HG02885 (cell line): ENCODE results near the gene NFAT5.

Experiments
- ATAC-seq: cut with Tn5 transposase; IDR thresholded peaks from one replicate; pipeline ENCODE4 v1.9.1; 2021; ENCODE audit warnings: mild to moderate bottlenecking; ENCODE audit not compliant: unreplicated experiment, poor library complexity

NFAT5 gene

DNA sequence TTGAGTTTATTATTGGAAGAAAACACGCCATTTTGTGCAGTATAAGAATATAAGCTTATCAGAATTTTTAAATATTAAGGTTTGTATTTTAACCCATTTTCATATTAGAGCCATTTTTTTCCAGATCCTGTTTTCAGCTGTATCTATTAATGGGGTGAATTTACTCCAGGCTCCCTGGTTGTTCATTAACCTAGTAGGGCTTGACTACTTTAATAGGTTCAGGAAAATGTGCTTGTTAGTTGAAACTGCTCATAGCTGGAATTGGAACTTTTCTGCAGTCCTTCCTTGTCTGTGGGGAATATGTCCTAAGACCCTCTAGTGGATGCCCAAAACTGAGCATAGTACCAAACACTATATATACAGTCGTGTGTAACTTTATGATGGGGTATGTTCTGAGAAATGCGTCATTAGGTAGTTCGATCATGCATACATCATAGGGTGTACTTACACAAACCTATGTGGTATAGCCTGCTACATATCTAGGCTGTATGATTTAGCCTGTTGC, 28.0 kb downstream of the NFAT5 start:
- no peak for ATAC-seq

DNA sequence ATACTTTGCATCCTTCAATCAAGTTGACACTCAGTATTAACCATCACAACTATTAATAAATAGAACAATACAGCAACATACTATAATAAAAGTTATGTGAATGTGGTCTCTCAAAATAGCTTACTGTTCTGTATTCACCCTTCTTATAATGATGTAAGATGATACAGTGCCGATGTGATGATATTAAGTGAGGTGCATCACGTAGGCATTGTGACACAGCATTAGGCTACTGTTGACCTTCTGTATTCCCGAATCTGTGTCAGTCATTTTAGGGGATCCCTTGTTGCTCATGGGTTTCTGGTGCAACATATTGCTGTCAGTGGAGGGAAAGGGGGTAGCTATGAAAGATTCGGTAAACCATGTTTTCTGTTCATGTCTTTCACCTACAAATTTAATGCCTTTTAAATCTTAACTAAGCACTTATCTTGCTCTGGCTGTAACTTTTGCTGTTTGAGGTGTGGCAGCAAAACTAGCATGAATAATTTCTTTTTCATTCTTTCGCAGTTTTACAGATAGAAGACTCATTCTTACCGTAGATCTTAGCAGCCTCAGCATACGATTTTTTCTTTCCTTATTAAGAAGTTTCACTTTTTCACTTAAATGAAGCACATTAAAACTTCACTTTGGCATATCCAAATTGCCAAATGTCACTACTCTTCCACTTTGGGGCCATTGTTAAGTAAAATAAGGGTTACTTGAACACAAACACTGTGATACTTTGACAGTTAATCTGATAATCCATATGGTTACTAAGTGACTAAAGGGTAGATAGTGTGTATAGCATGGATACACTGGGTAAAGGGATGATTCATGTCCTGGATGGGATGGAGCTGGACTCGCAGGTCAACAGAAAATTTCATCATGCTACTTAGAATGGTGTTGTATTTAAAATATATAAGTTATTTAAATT, 29.6 kb downstream of the NFAT5 start:
- no peak for ATAC-seq

DNA sequence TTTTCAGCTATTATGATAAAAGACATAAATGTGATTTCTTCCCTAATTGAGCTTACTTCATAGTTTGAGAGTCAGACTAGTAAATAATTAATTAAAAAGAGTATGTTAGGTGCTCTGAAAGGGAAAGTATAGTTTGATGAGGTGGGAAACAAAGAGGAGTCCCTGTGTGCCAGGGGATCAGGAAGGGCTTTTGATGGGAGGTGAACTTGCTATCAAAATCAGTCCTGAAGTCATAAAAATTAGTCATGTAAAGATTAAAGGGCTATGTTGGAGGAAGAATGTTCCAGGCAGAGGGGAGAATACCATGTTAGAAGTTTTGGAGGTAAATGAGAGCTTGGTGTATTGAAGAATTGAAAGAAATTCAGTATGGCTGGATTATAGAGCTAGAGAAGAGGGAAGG, 31.0 kb downstream of the NFAT5 start:
- ATAC-seq, result no peak

DNA sequence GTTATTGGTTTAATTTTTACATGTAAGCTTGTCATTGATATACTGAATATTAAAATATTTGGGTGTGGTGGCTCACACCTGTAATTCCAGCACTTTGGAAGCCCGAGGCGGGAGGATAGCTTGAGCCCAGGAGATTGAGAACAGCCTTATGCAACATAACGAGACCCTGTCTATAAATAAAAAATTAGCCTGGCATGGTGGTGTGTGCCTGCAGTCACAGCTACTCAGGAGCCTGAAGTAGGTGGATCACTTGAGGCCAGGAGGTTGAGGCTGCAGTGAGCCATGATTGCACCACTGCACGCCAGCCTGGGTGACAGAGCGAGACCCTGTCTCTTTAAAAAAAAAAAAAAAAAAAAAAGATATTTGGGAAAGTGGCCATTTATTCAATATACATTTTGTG, 32.3 kb downstream of the NFAT5 start:
- no peak for ATAC-seq

DNA sequence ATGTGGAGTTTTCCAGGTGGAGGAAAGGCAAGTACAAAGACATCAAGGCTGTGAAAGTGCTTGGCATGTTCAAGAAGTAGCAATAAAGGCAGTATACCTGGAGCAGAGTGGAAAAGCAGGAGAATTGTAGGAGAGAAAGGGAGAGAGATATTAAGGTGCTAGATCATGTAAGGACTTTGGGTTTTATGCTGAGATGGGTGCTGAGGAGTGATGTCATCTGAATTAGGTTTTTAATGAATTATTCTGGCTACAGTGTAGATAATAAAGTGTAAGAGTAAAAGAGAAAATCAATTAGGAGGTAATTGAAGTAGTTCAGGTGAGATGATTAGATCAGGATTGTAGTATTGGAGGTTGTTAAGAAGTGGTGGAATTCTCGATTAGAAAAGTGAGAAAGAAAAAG, 34.0 kb downstream of the NFAT5 start:
- no peak for ATAC-seq

DNA sequence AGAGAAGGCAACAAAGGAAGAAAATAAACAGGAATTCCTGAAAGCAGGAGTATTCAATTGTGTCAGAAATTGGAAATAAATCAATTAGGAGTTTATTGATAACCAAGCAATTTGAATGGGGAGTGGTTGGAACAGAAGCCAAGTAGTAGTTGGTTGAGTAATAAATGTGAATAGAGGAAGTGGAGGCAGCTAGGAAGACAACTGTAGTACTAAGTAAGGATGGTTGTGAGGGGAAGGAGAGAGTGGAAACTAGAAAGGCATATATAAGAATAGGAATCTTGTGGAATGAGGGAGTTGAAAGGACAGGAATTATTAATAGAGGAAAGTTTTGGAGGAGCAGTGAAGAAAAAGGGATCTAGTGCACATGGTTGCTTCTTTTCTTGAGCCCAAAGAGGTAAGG, 34.4 kb downstream of the NFAT5 start:
- ATAC-seq, result no peak

DNA sequence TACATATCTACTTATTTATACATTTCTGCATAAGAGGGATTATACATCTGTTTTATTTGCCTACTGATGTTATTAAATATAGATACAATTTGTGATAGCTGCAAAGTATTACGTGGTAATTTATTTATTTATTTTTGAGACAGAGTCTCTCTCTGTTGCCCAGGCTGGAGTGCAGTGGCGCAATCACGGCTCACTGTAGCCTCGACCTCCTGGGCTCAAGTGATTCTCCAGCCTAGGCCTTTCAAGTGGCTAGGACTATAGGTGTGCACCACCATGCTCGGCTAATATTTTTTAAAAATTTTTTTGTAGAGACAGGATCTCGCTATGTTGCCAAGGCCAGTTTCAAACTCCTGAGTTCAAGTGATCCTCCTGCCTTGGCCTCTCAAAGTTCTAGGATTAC, 35.5 kb downstream of the NFAT5 start:
- ATAC-seq, result no peak

DNA sequence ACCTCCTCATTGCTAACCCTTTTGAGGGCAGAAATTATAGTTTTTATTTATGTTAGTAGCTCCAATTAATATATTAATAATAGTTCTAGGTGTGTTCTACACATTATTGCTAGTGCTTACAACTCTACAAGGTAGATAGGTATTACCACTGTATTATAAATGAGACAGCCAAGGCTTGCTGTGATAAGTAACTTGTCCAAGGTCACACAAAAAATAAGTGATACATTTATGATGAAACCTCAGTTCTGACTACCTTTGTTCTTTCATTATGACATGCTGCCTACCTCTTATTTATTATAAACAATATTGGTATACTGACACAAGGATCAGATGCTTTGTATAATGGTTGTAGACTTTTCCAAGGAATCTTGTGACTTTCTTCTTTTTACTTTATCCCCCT, 41.2 kb downstream of the NFAT5 start:
- no peak for ATAC-seq

DNA sequence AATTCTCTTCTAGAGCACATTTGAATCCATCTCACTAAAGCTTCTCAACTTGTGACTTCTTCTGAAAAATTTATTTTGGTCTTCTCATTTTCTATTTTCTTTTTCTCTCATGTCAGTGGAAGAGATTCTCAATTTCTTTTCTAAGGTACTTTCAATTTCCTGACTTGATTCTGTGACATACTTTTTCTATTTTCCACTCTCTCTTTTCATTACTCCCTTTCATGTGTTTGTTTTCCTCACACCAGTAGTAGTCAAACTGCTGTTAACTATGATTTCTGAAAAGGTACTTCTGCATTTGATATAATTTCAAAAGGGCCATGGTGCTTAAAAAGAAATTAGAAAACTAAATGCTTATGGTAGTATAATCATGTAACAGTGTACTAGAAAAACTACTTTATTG, 41.9 kb downstream of the NFAT5 start:
- ATAC-seq, result no peak

DNA sequence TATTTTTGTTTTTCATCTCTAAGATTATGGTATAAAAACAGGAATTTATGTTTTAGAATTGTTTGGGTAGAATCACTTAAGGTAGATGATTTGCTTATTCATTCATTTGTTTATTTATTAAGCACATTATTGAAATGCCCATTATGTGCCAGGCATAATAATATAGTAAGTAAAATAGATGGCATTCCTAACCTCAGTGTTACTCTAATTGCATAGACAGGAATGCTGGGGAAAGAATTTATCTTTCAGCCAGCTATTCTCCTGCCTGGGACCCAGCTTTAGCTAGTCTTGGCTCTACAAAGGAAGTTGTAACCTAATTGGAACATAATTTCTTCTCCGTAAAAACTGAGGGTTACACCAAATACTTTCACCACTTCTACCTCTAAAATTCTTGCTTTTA, 44.6 kb downstream of the NFAT5 start:
- no peak for ATAC-seq

DNA sequence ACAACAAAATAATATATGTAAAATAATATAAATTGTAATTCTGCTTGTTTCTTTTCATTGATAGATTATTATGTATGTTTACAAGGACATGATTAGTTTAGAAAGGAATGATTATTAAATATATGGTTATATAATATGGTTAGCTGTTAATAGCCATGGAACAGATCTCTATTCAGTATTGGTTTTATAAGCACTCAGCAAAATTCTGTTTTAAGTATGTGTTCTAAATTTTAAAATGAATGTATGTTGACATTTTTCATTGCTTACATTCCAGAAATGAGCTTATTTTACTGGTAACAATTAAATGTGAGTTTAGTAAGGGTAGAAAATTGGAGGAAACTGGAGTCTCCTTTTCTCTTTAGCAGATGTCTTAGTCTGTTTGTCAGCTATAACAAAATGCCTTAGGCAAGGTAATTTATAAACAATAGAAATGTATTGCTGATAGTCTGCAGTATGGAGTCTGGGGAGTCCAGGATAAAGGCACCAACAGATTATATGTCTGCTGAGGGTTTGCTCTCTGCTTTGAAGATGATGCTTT, 45.4 kb downstream of the NFAT5 start:
- ATAC-seq, result no peak

DNA sequence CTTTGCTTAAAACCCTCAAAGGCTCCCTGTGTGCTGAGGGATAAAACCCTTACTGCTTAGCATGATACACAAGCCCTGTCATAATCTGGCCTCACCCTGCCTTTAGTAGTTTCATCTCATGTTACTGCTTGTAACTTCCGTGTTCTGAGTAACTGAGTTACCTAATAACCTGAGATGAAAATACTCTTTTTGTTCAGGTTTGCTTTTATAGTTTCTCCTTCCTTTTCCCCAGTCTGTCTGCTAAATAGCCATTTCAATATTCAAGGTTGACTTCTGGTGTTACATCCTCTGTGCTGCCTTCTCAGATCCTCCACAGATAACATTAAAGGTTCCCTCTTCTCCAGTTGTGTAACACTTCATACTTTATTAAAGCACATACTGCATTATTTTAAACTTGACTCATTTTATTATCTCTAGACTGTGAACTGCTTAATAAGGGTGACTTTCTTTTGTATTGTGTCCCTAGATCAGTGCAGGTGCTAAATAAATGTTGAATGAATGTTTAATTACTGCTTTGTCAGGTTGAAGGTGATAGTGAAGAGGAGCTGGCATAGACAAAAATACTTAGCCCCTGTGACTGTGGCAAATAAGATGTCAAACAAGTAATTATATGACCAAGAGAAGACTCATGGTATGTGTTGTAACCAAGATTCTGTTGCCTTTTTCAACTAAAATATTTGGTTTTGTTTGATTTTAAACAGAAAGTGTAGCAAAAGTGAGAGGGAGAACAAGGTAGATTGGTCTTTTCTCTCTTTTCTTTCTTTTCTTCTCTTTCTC, 47.8 kb downstream of the NFAT5 start:
- no peak for ATAC-seq

DNA sequence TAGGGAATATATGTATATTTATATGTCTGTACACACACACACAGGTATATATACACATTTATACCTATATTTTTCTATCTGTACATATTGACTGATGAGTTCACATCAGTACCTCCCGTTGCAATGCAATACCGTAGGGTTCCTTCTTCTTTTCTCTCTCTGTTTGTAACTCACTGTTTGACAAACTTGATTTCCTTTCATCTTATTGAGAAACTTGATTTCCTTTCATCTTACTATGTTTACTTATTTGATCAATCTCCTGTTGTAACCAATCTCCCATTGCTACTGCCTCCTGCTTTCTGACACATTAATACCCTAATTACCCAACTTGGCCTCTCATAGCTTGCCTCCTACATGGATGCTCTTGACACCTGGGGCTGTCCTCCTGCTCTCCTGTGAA, 49.8 kb downstream of the NFAT5 start:
- no peak for ATAC-seq

DNA sequence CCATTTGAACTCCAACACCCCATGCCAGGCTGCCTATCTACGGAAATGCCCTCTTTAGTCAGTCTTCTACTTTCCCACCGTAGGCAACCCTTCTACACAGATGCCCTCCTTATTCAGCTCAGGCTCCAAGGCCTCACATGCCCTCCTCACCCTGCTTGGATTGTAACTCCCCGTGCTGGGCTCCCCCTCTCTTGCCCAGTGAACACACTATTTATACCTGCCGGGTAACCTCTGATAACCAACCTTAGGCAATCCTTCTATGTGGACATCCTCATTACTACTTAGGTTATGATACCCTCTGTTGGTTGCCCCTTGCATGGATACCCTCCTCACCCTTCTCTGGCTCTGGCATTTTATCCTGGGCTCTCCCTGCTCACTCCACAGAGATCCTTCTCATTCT, 50.3 kb downstream of the NFAT5 start:
- no peak for ATAC-seq

DNA sequence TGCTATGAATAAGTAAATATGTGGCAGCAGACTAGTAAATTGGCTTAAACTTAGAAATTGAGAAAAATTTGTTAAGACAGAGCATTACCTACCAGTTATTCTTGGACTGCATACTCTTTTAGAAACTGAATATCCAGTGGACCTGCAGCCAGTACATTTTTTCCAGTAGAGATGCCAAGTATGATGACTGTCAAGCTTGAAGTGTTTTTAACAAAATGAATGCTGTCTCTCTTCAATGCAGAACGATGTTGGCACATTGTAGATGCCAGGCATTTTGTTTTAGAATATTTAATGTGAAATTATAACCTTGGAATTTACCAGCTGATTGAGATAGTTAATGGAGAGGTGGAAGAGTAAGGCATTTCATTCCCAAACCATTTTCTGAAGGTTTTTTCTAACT, 52.5 kb downstream of the NFAT5 start:
- no peak for ATAC-seq

DNA sequence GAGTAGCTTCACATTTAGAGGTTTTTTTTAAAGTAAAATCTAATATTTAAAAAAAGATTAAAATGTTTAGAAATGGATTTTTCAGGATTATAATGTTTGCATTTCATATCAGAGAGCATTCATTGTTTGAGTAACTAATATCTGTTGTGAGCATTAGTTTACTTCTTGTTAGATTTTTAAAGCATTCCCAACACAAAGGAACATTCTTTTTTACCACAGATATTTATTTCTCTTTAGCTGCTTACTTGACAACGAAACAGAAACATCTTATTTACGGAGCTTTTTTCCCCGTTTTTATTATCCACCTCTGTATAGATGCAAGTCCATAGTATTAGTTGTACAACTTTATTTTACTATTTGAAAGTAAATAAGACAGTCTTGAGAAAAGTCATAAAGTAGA, 53.0 kb downstream of the NFAT5 start:
- no peak for ATAC-seq

DNA sequence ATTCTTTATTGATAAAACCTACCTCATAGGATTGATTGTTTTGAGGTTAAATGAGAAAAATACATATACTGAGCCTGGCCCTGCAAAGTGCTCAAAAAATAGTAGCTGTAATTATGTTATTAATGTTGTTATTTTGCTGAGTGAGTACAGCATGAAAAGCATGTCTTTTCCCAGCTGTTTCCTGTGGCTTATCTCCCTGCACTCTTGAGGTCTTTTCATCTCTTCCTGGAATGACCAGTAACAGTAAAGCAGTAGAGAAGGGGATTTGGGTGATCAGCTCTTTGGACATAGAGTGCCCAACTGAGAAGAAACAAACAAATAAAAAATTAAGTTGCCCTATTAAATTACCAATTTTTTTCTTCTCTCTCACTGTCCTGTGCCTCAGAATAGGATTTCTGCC, 53.7 kb downstream of the NFAT5 start:
- no peak for ATAC-seq

DNA sequence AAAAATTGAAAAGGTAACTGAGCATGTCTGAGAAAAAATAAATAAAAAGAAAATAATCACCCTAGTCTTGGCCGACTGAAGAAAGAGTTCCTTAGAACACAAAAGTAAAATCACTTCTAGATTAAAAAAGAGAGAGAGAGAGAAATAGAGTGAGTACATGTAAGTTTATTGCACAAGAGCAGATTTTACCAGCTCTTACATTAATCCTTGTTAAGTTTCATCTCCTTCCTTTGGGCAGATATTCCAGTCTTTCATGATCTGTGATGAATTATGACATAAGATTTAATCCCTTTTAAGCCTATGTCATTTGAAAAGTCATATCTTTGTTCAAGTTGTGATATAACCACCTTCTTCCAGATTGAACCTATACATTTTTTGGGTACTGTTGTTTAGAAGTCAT, 54.8 kb downstream of the NFAT5 start:
- no peak for ATAC-seq

DNA sequence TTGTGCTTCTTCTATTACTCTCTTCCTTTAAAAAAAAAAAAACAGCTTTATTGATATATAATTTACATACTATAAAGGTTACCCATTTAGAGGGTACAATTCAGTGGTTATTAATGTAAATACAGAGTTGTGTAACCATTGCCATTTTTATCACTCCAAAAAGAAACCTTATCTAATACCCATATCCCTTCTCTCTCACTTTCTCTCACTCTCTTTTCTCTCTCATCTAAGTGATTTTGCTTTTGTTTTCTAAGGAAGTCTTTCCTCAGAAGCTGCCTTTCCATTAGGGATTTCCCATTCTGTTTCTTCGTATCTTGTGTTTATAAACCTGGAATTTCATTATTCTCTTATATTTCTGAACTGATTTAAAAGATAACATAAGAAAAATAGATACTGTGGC, 55.5 kb downstream of the NFAT5 start:
- ATAC-seq, result no peak

DNA sequence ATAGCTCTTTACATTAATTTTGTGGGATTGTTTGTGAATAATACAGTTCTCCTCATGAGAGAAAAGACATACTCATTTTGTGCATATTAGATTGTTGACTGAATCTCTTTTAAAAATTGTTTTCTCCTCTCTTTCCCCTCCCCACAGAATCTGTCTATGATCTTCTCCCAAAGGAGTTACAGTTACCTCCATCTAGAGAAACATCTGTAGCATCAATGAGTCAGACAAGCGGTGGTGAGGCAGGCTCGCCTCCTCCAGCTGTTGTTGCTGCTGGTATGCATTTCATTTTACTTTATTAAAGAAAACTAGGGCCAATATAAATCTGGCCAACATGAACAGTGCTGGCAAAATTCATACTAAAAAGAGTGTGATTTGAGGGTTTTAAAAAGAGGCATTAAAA, 60.5 kb downstream of the NFAT5 start:
- no peak for ATAC-seq

DNA sequence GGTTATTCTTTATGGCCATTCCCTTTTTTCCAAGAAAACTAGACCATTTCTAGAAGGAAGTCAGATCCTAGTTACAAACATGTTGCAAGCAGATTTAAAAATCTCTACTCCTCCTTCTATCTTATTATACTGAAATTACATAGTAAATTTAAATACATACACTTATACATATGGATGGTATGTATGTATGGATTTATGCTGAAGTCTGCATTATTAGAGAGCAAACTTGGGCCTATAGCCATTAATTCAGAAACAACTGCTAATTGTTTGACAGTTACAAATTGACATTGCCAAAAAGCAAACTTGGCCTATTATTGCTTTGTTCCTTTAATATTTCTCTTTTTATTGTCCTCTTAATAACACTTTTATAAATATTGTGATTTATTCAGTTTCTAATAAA, 67.1 kb downstream of the NFAT5 start:
- ATAC-seq, result no peak
